ENCODE results near the gene LRRC27.
"Not testable (repeated sequence)": the region's sequence is repeated elsewhere in the genome, so short reads cannot be mapped to it uniquely, and the experiment has no call there.

Gene LRRC27

DNA sequence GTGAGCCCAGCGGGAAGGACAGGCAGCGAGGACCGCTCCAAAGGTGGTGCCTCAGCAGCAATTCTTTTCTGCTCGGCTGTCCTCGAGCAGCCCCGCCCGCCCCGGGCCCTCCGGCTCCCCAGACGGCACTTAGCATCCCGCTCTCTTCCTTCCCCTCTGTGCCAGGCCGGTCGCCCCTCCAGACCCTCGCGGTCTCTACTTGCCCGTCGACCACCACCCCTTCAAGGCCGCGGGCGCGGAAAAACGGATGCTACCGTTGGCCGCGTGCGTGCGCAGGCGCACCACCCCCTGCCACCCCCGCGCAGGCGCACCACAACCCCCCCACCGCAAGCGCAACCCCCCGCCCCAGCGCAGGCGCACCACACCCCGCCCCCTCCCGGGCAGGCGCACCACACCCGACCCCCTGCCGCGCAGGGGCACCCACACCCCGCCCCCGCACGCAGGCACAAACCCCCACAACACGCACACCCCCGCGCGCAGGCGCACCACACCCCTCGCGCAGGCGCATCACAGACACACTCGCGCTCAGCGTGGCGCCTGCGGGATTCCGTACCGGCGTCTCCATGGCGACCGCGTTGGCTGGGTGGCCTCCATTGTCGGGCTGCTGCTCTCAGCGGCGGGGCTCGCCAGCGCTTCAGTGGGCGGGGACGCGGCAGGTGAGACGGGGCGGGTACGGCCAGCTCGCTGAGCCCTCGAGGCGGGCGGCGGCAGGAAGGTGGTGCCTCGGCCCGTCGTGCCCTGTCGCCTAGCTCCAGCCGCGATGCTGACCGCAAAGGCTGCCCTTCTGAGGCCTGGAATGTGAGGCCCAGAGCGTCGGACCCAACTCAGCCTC, at the start of gene LRRC27:
LRRC27 (plus strand) TSS at position 593 of the 832 bp plus-strand sequence. CDS start 1,332 bp downstream, outside the sequence.
- DNase-seq (ENCODE audit: low read depth in 2 of 2): peak; percentile 99 to 100

DNA sequence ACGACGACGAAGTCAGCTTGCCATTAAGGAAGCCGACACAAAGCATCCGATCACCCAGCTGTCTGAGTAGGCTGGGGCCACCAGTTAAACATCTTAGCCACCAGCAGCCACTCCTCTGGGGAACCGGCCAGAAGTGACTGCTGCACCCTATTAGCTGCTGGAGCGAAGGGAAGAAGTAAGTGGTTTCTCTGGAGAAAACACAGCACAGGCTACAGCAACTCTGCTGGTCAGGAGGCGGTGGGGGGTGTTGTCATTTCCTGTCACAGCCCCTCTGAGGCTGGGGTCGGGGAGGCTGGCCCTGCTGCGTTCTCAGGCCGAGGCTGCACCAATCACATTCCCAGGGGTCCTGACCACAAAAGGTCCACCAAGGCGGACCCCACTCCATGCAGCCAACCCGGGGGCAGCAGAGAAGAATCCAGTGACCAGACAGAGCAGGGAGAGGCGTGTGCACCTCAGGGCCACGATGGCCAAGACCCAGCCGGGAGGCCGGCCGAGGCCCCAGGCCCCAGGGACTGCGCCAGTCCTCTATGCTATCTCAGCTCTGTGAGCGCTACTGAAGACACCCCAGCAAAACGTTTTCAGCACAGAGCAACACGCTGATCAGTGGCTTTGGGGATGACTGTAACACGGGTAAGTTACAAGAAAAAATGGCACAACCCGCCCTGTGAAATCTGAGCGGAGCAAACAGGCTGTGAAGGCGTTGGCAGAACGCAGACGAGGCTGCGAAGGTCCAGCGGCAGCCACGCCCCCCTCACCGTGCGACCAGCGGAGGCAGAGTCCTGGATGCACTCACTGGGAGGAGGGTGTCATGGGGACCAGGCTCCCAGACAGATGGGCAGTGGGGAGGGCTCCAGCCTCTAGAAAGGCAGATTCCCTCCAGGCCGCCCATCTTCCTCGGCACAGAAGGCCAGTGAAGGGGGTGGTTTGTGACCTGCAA, 49.1 kb upstream of the LRRC27 start:
- no peak for DNase-seq (ENCODE audit: low read depth in 2 of 2)

GRCh38 chr10:132283604-132284382, 48.2 kb upstream of the LRRC27 start:
- no peak for DNase-seq (ENCODE audit: low read depth in 2 of 2)

GRCh38 chr10:132289439-132289838, 42.6 kb upstream of the LRRC27 start:
- no peak for DNase-seq (ENCODE audit: low read depth in 2 of 2)

- no peak for DNase-seq (ENCODE audit: low read depth in 2 of 2)
Observed at GRCh38 chr10:132290631-132291030, 41.4 kb upstream of the LRRC27 start.

GRCh38 chr10:132291826-132292225, 40.2 kb upstream of the LRRC27 start:
- DNase-seq (ENCODE audit: low read depth in 2 of 2): no peak

DNA sequence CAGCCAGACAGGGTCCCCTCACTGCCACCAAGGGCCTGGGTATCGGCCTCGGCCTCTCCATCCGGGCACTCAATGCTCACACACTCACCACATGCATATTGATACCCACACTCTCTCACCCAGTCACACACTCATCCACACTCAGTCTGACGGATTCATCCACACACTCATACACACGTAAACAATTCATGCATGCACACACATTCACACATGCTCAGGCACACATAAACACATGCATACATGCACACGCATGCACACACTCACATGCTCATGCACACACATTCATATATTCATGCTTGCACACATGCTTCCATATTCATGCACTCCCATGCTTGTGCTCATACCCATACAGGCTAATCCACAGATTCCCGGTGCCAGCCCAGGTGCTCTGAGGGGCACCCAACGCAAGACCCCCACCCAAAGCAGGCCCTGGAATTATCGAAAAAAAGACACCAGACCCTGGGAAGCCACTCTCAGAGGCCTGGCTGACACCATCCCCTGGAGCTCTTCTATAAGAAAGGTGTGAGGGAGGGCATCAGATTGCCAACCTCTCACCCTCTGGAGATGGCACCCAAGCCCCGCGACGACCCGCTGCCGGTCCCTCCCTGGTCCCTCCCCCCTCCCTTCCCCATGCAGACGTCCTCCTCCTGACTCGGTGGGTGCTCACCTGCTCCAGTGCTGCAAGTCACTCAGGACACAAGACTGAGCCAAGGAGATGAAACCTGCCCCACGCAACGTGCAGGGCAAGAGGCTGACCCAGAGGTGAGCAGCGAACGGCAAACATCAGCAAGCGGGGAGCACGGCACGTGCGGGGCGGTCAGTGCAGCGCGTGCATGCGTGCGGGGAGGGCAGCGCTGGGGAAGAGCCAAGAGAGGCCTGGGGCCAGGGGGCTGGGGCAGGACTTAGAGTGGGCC, 39.4 kb upstream of the LRRC27 start:
- no peak for DNase-seq (ENCODE audit: low read depth in 2 of 2)

- no peak for DNase-seq (ENCODE audit: low read depth in 2 of 2)
Observed at GRCh38 chr10:132293201-132293812, 38.7 kb upstream of the LRRC27 start.

DNA sequence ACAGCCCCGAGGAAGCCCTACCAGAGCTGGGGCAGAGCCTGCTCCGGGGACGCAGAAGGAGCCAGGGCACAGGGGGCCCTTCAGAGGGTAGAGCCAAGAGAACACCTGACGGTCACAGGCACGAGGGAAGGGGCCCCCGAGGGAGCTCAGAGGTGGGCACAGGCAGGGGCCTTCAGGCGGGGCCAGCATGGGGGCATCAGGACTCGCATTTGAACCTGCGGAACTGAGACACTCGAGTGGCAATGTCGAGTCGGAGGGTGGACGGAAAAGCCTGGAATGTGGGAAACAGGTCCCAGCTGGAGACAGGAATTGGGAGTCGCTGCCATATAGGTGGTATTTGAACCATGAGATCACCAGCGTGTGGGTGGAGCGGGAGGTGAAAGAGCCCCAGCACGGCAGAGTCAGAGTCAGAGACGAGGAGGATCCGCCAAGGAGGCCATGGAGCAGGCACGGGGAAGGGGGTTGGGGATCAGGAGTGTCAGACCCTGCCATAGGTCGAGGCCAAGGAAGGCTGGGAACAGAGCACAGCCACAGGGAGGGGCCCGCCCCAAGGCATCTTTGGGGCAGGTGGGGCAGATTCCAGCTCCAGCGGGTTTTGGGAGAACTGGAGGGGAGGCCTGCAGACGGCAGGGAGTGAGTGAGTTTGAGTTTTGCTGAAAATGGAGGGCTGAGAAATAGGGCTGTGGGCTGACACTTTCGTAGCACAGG, 38.0 kb upstream of the LRRC27 start:
- no peak for DNase-seq (ENCODE audit: low read depth in 2 of 2)

DNA sequence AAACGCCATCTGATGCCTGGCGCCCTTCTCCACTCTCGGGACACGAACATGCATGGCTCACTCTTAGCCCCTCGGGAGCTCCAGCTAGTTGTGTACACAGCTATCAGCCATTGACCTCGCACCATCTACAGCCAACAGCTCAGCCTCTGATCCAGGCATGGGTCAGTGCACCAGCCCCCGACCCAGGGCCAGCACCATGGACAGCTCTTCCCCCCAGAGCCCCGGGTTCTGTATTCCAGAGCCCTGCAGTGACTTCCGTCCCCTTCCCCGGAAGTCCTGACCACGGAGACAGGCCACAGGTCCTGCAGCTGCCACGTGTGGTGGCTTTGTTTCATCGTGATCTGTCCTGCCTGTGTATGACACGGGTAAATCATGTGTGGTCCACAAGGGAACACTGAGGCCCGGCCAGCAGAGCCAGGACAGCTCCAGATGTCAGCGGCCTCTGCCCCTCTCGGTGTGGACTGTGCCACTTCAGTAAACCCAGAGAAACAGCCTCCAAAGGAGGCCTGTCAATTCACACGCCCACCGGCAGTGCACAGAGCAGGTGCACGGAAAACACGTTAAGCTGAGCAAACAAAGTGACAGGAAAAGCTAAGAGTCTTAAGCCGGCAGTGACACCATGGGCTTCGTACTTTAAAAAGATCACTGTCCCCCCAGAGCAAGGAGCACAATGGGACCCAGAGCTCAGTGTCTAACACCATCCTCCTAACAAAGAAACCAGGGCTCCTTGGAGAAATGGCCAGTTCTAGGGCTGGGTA, 37.3 kb upstream of the LRRC27 start:
- DNase-seq (ENCODE audit: low read depth in 2 of 2): no peak

DNA sequence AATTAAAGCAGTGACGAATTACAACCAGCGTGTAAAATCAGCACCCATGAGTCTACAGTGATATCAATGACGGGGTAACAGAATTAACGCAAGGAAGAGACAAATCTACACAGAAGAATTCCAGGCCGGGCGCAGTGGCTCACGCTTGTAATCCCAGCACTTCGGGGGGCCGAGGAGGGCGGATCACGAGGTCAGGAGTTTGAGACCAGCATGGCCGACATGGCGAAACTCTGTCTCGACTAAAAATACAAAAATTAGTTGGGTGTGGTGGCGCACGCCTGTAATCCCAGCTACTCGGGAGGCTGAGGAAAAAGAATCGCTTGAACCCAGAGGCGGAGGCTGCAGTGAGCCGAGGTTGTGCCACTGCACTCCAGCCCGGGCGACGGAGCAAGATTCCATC, 36.5 kb upstream of the LRRC27 start:
- DNase-seq (ENCODE audit: low read depth in 2 of 2): not testable (repeated sequence)

- no peak for DNase-seq (ENCODE audit: low read depth in 2 of 2)
Observed at GRCh38 chr10:132296666-132297443, 35.1 kb upstream of the LRRC27 start.

GRCh38 chr10:132297526-132297925, 34.5 kb upstream of the LRRC27 start:
- no peak for DNase-seq (ENCODE audit: low read depth in 2 of 2)

DNA sequence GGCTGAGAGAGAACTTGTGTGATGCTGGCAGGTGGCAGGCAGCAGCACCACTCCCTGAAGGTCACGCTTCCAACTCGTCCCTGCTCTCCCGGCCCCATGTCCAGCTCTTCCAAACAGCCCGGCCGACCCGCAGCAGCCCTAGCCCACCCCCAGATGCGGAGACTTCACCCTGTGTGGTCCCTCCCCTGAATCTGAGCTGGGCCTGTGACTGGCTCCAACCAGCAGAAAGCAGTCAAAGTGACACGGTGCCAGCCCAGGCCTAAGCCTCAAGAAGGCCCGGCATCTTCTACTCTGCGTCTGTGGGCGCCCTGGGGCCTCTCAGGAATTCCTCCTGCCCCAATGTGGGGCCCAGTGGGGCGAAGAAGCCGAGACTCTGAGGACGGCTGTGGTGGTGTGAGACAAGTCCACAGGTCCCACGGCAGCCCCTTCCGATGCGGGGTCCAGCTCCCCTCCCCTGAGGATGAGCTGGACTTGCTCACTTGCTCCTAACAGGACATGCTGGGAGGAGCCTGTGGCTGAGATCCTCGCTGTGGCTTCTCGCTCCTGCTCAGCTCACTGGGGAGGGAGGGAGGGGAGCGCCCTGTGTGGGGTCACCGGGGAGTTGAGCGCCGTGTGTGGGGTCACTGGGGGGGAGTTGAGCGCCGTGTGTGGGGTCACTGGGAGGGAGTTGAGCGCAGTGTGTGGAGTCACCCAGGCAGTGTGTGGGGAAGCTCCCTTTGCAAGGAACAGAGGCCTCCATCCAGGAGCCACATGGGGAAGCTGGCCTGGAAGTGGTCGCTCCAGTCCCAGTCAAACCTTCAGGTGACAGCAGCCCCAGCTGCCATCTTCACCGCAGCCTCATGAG, 33.7 kb upstream of the LRRC27 start:
- DNase-seq (ENCODE audit: low read depth in 2 of 2): no peak

DNA sequence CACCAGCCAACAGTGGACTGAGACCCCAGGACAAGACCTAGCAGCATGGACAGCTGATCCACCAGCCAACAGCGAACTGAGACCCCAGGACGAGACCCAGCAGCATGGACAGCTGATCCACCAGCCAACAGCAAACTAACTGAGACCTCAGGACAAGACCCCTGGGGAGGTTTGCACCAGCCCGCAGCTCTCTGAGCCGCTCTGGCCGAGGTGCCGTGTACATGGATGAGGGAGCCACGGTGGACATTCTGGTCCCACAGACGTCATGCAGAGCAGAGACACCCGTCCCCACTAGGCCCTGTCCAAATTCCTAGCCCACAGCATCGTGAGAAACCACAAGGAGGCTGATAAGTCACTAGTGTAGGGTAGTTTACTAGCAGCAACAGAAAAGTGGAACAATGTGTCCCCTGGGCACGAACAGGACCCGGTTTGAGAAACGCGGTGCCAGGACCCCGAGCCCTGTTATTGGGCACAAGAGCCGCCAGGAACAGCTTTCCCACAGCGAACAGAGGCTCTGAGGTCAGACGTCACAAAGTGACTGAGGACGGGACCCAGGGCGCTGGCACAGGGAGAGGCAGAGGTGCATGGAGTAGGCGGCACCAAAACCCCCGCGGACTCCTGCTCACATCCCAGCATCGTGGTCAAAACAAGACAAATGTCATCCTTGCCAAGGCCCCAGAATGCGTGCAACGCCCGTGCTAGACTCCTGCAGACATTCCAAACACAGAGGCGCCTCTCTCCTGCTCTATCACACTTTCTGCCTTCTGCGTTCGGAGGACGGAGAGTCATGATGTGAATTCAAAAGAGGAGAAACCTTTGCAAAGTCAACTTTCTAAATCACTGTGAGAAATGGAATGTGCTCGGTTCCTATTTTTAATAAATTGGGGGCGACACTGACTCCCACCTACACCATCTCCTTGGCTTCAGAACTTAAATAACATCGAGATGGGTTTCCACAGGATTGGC, 32.3 kb upstream of the LRRC27 start:
- DNase-seq (ENCODE audit: low read depth in 2 of 2): no peak

DNA sequence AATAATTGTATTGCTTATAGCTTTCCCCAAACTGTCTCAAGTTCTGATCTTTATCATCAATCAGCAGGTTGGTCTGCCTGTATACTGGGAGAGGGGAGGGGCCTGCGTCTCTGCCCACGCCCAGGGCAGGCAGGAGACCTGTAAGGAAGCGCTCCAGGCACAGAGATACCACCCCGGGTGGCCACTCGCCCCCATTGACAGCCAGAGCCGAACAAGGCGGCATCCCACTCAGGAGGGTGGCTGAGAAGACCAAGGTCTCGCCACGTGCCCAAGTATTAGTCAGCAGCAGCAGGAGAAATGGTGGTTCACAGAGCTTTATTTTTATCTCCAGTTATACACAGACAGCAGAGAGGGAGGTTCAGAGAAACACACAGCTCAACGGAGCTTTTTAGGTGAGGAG, 31.4 kb upstream of the LRRC27 start:
- DNase-seq (ENCODE audit: low read depth in 2 of 2): no peak
